Activated T-cell treated with anti-CD3 and anti-CD28 coated beads for 48 hours (primary cell): ENCODE results near the gene TP53BP1.
A peak's percentile ranks its signal among the peaks of the same experiment; 100 is the strongest.
"Not testable (repeated sequence)": the region's sequence is repeated elsewhere in the genome, so short reads cannot be mapped to it uniquely, and the experiment has no call there.

Source experiments
- DNase-seq: peaks from one replicate; pipeline ENCODE4 v3.0.0-alpha.2; 2020; ENCODE audit warnings: low read depth

TP53BP1 gene, protein sequence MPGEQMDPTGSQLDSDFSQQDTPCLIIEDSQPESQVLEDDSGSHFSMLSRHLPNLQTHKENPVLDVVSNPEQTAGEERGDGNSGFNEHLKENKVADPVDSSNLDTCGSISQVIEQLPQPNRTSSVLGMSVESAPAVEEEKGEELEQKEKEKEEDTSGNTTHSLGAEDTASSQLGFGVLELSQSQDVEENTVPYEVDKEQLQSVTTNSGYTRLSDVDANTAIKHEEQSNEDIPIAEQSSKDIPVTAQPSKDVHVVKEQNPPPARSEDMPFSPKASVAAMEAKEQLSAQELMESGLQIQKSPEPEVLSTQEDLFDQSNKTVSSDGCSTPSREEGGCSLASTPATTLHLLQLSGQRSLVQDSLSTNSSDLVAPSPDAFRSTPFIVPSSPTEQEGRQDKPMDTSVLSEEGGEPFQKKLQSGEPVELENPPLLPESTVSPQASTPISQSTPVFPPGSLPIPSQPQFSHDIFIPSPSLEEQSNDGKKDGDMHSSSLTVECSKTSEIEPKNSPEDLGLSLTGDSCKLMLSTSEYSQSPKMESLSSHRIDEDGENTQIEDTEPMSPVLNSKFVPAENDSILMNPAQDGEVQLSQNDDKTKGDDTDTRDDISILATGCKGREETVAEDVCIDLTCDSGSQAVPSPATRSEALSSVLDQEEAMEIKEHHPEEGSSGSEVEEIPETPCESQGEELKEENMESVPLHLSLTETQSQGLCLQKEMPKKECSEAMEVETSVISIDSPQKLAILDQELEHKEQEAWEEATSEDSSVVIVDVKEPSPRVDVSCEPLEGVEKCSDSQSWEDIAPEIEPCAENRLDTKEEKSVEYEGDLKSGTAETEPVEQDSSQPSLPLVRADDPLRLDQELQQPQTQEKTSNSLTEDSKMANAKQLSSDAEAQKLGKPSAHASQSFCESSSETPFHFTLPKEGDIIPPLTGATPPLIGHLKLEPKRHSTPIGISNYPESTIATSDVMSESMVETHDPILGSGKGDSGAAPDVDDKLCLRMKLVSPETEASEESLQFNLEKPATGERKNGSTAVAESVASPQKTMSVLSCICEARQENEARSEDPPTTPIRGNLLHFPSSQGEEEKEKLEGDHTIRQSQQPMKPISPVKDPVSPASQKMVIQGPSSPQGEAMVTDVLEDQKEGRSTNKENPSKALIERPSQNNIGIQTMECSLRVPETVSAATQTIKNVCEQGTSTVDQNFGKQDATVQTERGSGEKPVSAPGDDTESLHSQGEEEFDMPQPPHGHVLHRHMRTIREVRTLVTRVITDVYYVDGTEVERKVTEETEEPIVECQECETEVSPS (N-terminal part only)

DNA sequence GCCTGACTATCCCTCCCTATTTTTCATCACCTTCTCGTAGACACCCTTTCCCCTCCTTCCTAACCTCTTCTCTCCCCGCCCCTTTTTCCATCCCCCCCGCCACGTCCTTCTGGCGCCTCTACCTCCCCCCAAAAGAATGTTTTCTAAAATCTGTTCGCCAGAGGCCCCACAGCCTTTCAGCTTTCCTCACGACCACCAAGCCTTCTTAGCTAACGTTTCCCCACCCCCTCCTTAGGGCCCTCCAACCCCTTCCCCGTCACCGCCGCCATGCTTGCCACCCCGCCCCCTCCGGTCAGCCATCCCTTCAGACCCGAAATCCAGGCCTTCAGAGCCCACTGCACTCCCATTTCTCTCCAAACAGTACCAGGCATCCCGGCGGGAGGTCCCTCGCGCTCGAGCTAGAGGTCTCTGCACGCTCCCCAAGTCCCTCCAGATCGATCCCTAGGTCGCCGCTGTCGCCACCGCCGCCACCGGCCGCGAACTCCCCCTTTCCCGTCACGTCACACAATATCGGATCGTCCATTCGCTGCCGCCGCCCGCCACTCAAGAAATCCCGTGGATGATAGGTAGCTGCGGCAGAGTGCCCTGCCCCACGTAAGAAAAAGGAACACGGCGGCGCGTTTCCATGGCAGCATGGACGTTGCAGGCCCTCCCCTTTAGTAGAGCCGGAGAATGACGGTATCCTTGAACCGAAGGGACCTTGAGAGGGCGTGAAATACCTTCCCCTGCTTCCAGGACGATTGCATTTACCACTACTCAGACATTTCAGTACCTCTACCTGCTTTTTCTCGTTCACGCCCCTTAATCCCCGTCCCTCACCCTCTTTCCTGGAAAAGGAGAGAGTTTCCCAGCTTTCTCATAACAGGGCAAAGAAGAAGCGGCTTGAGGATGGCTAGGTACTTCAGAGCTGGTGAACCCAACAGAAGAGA is at the start of gene TP53BP1:
Gene TP53BP1, minus strand, starts transcription at position 484 of the 929 bp plus-strand sequence. Its CDS starts 113 bp downstream, at position 371.
- peak; percentile 90 for DNase-seq

DNA sequence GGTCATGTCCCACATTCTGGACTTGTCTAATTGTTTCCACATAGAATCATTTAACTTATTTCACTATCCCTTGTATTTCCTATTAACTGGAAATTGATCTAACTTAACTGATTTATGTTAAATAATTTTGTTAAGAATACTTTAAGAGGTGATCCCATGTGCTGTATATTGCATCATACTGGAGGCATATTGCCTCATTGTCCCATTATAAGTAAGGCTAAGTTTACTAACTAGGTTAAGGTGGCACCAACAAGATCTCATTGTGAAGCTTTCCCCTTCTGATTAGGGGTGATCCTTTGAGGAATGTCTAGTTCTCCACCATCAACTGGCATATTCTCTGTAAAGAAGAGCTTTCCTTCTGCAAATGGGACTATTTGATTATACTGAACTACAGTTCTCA is 48.8 kb upstream of the TP53BP1 start:
- no peak for DNase-seq

DNA sequence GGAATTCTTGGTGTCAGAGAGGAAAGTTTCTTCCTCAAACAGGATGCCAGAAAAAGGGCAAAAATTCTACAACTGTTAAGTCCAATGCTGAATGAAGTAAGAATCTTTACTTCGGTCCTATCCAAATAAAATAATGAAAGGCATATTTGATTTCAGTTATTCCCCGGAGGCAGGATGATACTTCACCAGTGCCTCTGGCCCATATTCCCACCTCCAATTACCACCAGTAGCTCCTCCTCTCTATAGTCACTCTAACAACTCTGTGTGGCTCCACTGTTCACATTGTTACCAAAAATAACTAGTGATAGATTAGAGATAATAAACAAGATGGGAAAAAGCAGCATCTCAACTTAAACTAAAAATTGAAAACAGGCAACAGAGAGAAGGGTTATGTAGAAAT is 45.1 kb upstream of the TP53BP1 start:
- DNase-seq, result no peak

DNA sequence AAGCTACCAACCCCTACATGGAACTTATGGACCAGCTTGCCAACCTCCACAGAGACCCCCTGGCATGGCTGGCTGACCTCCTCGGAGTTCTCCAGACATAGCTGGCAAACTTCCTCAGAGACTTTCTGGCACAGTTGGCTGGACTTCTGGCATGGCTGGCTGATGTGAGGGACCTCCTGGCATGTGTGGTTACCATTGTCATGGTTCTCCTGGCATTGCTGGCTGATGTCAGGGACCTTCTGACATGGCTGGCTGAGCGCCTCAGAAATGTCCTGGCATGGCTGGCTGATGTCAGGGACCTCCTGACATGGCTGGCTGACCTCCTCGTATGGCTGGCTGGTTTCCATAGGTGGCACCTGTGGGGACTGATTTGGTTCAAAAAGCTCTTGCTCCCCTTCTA is 41.9 kb upstream of the TP53BP1 start:
- DNase-seq, result no peak

DNA sequence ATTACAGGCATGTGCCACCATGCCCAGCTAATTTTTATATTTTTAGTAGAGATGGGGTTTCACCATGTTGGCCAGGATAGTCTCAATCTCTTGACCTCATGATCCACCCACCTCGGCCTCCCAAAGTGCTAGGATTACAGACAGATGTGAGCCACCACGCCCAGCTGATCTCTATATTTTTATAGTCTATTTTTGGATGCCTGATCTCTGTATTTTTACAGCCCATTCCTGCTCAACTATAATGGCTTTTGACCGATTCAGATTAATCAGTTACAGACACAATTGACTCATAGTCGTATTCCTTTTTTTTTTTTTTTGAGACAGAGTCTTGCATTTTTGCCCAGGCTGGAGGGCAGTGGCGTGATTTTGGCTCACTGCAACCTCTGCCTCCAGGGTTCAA is 39.9 kb upstream of the TP53BP1 start:
- not testable (repeated sequence) for DNase-seq

DNA sequence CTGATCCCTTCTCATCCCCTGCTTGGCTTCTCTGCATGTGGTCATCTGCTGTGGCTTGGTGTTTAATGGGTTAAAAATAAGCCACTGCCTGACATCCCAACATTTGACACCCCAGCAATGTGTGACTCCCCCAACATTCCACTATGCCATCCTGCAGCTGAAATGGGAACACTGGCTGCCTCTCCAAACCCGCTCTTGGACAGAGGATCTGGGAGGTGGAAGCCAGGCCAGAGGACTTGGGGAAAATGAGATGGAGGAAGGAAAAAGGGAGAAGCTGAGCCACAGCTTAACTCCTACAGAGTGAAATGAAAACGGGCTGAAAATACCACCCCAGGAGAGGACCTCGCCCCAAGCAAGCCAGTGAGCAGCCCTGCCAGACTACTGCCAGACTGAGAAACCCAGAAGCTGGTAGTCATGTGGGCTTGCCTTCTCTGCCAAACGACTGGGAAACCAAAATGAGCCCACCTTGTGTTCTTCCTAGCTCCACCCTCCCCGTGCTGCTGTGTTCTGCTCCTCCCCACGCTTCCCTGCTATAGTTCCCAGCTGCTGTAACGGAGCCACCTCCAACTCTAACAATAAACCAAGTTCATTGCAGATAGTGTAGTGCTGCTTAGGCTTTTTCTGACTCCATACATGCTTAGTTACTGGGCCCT is 38.2 kb upstream of the TP53BP1 start:
- DNase-seq, result no peak

DNA sequence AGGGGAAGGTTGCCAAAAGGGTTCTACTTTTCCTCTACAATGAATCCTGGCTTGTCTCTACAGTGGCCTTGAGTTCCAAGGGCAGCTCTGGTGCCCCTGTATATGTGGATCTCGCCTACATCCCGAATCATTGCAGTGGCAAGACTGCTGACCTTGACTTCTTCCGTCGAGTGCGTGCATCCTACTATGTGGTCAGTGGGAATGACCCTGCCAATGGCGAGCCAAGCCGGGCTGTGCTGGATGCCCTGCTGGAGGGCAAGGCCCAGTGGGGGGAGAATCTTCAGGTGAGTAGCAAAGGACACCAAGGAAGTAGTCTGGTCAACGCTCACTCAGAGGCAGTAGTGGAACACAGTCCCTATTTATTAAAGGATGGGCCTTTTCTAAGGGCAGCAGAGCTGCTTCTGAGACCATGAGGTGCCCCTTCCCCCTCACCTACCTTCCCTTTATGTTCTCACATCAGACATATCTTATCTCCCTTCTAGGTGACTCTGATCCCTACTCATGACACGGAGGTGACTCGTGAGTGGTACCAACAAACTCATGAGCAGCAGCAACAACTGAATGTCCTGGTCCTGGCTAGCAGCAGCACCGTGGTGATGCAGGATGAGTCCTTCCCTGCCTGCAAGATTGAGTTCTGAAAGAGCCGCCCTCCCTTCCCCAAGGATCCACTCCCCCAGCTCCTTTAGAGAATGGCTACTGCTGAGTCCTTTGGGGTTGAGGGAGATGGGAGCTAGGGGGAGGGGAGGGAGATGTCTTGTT is 36.8 kb upstream of the TP53BP1 start:
- DNase-seq, result no peak

DNA sequence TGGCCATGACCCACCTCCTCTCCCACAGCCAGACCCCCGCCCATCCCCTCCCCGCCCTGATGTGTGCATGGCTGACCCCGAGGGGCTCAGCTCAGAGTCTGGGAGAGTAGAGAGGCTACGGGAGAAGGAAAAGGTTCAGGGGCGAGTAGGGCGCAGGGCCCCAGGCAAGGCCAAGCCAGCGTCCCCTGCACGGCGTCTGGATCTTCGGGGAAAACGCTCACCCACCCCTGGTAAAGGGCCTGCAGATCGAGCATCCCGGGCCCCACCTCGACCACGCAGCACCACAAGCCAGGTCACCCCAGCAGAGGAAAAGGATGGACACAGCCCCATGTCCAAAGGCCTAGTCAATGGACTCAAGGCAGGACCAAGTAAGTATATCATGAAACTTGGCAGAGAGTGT is 36.2 kb upstream of the TP53BP1 start:
- no peak for DNase-seq

DNA sequence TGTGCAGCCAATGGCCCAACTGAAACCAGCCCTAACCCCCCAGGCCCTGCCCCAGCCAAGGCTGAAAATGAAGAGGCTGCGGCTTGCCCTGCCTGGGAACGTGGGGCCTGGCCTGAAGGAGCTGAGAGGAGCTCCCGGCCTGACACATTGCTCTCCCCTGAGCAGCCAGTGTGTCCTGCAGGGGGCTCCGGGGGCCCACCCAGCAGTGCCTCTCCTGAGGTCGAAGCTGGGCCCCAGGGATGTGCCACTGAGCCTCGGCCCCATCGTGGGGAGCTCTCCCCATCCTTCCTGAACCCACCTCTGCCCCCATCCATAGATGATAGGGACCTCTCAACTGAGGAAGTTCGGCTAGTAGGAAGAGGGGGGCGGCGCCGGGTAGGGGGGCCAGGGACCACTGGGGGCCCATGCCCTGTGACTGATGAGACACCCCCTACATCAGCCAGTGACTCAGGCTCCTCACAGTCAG is 35.6 kb upstream of the TP53BP1 start:
- no peak for DNase-seq

DNA sequence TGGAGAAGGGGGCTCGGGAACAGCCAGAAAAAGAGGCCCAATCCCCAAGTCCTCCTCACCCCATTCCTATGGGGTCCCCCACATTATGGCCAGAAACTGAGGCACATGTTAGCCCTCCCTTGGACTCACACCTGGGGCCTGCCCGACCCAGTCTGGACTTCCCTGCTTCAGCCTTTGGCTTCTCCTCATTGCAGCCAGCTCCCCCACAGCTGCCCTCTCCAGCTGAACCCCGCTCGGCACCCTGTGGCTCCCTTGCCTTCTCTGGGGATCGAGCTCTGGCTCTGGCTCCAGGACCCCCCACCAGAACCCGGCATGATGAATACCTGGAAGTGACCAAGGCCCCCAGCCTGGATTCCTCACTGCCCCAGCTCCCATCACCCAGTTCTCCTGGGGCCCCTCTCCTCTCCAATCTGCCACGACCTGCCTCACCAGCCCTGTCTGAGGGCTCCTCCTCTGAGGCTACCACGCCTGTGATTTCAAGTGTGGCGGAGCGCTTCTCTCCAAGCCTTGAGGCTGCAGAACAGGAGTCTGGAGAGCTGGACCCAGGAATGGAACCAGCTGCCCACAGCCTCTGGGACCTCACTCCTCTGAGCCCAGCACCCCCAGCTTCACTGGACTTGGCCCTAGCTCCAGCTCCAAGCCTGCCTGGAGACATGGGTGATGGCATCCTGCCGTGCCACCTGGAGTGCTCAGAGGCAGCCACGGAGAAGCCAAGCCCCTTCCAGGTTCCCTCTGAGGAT is 35.0 kb upstream of the TP53BP1 start:
- DNase-seq, result no peak

DNA sequence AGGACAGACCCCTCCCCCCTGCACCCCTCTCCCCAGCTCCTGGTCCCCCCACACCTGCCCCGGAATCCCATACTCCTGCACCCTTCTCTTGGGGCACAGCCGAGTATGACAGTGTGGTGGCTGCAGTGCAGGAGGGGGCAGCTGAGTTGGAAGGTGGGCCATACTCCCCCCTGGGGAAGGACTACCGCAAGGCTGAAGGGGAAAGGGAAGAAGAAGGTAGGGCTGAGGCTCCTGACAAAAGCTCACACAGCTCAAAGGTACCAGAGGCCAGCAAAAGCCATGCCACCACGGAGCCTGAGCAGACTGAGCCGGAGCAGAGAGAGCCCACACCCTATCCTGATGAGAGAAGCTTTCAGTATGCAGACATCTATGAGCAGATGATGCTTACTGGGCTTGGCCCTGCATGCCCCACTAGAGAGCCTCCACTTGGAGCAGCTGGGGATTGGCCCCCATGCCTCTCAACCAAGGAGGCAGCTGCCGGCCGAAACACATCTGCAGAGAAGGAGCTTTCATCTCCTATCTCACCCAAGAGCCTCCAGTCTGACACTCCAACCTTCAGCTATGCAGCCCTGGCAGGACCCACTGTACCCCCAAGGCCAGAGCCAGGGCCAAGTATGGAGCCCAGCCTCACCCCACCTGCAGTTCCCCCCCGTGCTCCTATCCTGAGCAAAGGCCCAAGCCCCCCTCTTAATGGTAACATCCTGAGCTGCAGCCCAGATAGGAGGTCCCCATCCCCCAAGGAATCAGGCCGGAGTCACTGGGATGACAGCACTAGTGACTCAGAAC is 34.3 kb upstream of the TP53BP1 start:
- no peak for DNase-seq

DNA sequence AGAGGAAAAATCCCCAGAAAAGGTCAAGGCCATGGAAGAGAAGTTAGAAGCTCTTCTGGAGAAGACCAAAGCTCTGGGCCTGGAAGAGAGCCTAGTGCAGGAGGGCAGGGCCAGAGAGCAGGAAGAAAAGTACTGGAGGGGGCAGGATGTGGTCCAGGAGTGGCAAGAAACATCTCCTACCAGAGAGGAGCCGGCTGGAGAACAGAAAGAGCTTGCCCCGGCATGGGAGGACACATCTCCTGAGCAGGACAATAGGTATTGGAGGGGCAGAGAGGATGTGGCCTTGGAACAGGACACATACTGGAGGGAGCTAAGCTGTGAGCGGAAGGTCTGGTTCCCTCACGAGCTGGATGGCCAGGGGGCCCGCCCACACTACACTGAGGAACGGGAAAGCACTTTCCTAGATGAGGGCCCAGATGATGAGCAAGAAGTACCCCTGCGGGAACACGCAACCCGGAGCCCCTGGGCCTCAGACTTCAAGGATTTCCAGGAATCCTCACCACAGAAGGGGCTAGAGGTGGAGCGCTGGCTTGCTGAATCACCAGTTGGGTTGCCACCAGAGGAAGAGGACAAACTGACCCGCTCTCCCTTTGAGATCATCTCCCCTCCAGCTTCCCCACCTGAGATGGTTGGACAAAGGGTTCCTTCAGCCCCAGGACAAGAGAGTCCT is 33.4 kb upstream of the TP53BP1 start:
- DNase-seq, result no peak

DNA sequence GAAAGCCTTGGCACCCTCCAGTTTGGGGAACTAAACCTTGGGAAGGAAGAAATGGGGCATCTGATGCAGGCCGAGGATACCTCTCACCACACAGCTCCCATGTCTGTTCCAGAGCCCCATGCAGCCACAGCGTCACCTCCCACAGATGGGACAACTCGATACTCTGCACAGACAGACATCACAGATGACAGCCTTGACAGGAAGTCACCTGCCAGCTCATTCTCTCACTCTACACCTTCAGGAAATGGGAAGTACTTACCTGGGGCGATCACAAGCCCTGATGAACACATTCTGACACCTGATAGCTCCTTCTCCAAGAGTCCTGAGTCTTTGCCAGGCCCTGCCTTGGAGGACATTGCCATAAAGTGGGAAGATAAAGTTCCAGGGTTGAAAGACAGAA is 32.2 kb upstream of the TP53BP1 start:
- DNase-seq, result no peak

DNA sequence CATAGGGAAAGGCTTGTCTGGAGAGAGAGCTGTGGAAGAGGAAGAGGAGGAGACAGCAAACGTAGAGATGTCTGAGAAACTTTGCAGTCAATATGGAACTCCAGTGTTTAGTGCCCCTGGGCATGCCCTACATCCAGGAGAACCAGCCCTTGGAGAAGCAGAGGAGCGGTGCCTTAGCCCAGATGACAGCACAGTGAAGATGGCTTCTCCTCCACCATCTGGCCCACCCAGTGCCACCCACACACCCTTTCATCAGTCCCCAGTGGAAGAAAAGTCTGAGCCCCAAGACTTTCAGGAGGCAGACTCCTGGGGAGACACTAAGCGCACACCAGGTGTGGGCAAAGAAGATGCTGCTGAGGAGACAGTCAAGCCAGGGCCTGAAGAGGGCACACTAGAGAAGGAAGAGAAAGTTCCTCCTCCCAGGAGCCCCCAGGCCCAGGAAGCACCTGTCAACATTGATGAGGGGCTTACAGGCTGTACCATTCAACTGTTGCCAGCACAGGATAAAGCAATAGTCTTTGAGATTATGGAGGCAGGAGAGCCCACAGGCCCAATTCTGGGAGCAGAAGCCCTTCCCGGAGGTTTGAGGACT is 31.4 kb upstream of the TP53BP1 start:
- no peak for DNase-seq

DNA sequence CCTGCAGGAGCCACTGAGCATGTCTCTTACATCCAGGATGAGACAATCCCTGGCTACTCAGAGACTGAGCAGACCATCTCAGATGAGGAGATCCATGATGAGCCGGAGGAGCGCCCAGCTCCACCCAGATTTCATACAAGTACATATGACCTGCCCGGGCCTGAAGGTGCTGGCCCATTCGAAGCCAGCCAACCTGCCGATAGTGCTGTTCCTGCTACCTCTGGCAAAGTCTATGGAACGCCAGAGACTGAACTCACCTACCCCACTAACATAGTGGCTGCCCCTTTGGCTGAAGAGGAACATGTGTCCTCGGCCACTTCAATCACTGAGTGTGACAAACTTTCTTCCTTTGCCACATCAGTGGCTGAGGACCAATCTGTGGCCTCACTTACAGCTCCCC is 30.7 kb upstream of the TP53BP1 start:
- no peak for DNase-seq

DNA sequence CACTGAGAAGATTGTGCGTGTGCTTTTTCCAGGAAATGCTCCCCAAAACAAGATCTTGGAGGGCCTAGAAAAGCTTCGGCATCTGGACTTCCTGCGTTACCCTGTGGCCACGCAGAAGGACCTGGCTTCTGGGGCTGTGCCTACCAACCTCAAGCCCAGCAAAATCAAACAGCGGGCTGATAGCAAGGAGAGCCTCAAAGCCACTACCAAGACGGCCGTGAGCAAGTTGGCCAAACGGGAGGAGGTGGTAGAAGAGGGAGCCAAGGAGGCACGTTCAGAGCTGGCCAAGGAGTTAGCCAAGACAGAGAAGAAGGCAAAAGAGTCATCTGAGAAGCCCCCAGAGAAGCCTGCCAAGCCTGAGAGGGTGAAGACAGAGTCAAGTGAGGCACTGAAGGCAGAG is 29.3 kb upstream of the TP53BP1 start:
- no peak for DNase-seq

DNA sequence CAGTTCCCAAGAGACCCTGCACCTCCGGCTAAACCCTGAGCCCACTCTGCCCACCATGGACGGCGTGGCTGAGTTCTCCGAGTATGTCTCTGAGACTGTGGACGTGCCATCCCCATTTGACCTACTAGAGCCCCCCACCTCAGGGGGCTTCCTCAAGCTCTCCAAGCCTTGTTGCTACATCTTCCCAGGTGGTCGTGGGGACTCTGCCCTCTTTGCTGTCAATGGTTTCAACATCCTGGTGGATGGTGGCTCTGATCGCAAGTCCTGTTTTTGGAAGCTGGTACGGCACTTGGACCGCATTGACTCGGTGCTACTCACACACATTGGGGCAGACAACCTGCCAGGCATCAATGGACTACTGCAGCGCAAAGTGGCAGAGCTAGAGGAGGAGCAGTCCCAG is 28.5 kb upstream of the TP53BP1 start:
- DNase-seq, result no peak
